Fibroblast of lung (primary cell): Measurements from ENCODE around the gene AGO1. TPM values are rescaled to one million over a fixed set of nuclear protein-coding genes. Genes with fewer than 3 reads are reported as not detected.

Experiments used
- DNase-seq, 2 donors: peaks; one replicate each; pipeline versions ENCODE4 v3.0.0 to v3.0.0-alpha.2; 2010; ENCODE audit warnings: low read depth in 2 of 2
- H2AFZ ChIP-seq: 2 replicates; pipeline ENCODE4 v1.5.1; 2012; ENCODE audit warnings: low read length, control low read depth, inconsistent platforms
- H3K27ac ChIP-seq: 2 replicates; pipeline ENCODE4 v1.5.1; 2011; ENCODE audit warnings: low read length, control low read depth; ENCODE audit not compliant: insufficient read depth
- H3K27me3 ChIP-seq: 2 replicates; pipeline ENCODE4 v1.5.1; 2011; ENCODE audit warnings: mild to moderate bottlenecking, low read length; ENCODE audit not compliant: control insufficient read depth, insufficient read depth
- H3K36me3 ChIP-seq: 2 replicates; pipeline ENCODE4 v1.5.1; 2011; ENCODE audit warnings: low read length; ENCODE audit not compliant: control insufficient read depth, insufficient read depth
- H3K4me1 ChIP-seq: 2 replicates; pipeline ENCODE4 v1.5.1; 2011; ENCODE audit warnings: low read length; ENCODE audit not compliant: control insufficient read depth, insufficient read depth; ENCODE audit errors: extremely low read depth
- H3K4me2 ChIP-seq: 2 replicates; pipeline ENCODE4 v1.5.1; 2011; ENCODE audit warnings: low read length, control low read depth; ENCODE audit not compliant: insufficient read depth; ENCODE audit errors: extremely low read depth
- H3K4me3 ChIP-seq, 4 experiments: fragments of 200-600 bp in 1 of 4; sonication (generic) in 1 of 4; replicated peaks in 1 of 4; 2 replicates each; pipeline ENCODE4 v1.5.1; 2011 to 2016; ENCODE audit warnings: low read length in 4 of 4, low read depth in 3 of 4, mild to moderate bottlenecking in 3 of 4, control low read depth in 2 of 4, inconsistent platforms in 1 of 4, mixed read lengths in 1 of 4; ENCODE audit not compliant: insufficient read depth in 1 of 4; ENCODE audit errors: control extremely low read depth in 1 of 4
- H3K79me2 ChIP-seq: 2 replicates; pipeline ENCODE4 v1.5.1; 2012; ENCODE audit warnings: mild to moderate bottlenecking, low read length, inconsistent platforms; ENCODE audit not compliant: control insufficient read depth, insufficient read depth
- H3K9ac ChIP-seq: 2 replicates; pipeline ENCODE4 v1.5.1; 2011; ENCODE audit warnings: mild to moderate bottlenecking, low read length, control low read depth; ENCODE audit not compliant: insufficient read depth
- H3K9me3 ChIP-seq: 2 replicates; pipeline ENCODE4 v1.5.1; 2012; ENCODE audit warnings: low read depth, low read length; ENCODE audit not compliant: control insufficient read depth, insufficient read depth
- H4K20me1 ChIP-seq: 2 replicates; pipeline ENCODE4 v1.5.1; 2011; ENCODE audit warnings: low read length; ENCODE audit not compliant: control insufficient read depth, insufficient read depth; ENCODE audit errors: extremely low read depth
- CTCF ChIP-seq, 2 donors: IDR thresholded peaks in 1 of 2; conservative IDR thresholded peaks in 1 of 2; 1 replicate in 1 of 2; 2 replicates in 1 of 2; pipeline ENCODE4 v1.5.1; 2011 to 2012; ENCODE audit warnings: low read length in 2 of 2, control low read depth in 1 of 2, inconsistent platforms in 1 of 2, low read depth in 1 of 2, mild to moderate bottlenecking in 1 of 2
- EZH2 ChIP-seq: IDR thresholded peaks from 2 replicates; pipeline ENCODE4 v1.5.1; 2012; ENCODE audit warnings: low read length, control low read depth, mild to moderate bottlenecking; ENCODE audit errors: missing control alignments
- polyA plus RNA-seq, 2 donors: library from polyadenylated mRNA; depleted of rRNA in 1 of 2; stranded (reverse) in 1 of 2; unstranded in 1 of 2; fragments of >200 nt; gene quantifications; 2 replicates each; pipeline ENCODE4 v1.2.1, GENCODE V29; 2011 to 2012; ENCODE audit warnings: missing spikeins in 1 of 2
- total RNA-seq: library from RNA; depleted of rRNA; stranded (reverse); fragments of >200 nt; gene quantifications from 2 replicates; pipeline ENCODE4 v1.2.1, GENCODE V29; 2014

Gene AGO1
- total and polyA plus RNA-seq, 2 donors (not counting 1 experiment from before 2014, with no cell fraction given) = 7.6 to 12.8 TPM

- Histone ChIP-seq H3K27ac (no peak overlapping the region), H3K36me3 (no peaks in the 10 kb centered on the region), H3K79me2 (no peaks in the 10 kb centered on the region), H3K9me3 (no peaks in the 10 kb centered on the region), H3K9ac (no peak overlapping the region), H3K4me3 (no peak overlapping the region), H3K4me2 (no peak overlapping the region), H4K20me1 (peaks cover 2% of the 10 kb centered on the region), H3K27me3 (no peaks in the 10 kb centered on the region), H2AFZ (no peak overlapping the region), H3K4me1 (peaks cover 2% of the 10 kb centered on the region)
- TF ChIP-seq CTCF (conservative IDR thresholded peaks at IDR 0.05 in 1 of 2, IDR thresholded peaks at IDR 0.05 in 1 of 2; ENCODE audit: low read depth in 1 of 2, low read length in 2 of 2) (no peak), EZH2 (no peak)
- peak in 1 of 2 donors; percentile 20 for DNase-seq
These were observed 33.0 kb upstream of the AGO1 start for GRCh38 chr1:35850051-35850450.

- Histone ChIP-seq H3K36me3 (peaks cover 2% of the 10 kb centered on the region), H3K27me3 (no peaks in the 10 kb centered on the region), H3K27ac (no peak overlapping the region), H3K9ac (no peak overlapping the region), H4K20me1 (peaks cover 2% of the 10 kb centered on the region), H3K4me1 (no peaks in the 10 kb centered on the region), H3K79me2 (no peaks in the 10 kb centered on the region), H3K9me3 (no peaks in the 10 kb centered on the region), H3K4me2 (no peak overlapping the region), H2AFZ (no peak overlapping the region), H3K4me3 (no peak overlapping the region)
- DNase-seq = no peak
- TF ChIP-seq EZH2 = no peak
- no peak for TF ChIP-seq CTCF (conservative IDR thresholded peaks at IDR 0.05 in 1 of 2, IDR thresholded peaks at IDR 0.05 in 1 of 2; ENCODE audit: low read depth in 1 of 2, low read length in 2 of 2)
These were observed 32.3 kb upstream of the AGO1 start for GRCh38 chr1:35850716-35851115.

GRCh38 chr1:35851132-35851869 lies 31.7 kb upstream of the AGO1 start:
- TF ChIP-seq CTCF (conservative IDR thresholded peaks at IDR 0.05 in 1 of 2, IDR thresholded peaks at IDR 0.05 in 1 of 2; ENCODE audit: low read depth in 1 of 2, low read length in 2 of 2) (no peak), EZH2 (no peak)
- Histone ChIP-seq H3K4me1 (no peaks in the 10 kb centered on the region), H2AFZ (no peak overlapping the region), H3K4me3 (no peak overlapping the region), H3K36me3 (peaks cover 3% of the 10 kb centered on the region), H3K27ac (no peak overlapping the region), H3K4me2 (no peak overlapping the region), H4K20me1 (peaks cover 2% of the 10 kb centered on the region), H3K27me3 (no peaks in the 10 kb centered on the region), H3K9me3 (no peaks in the 10 kb centered on the region), H3K9ac (no peak overlapping the region), H3K79me2 (no peaks in the 10 kb centered on the region)
- DNase-seq = peak; percentile 75 to 87
